B cell (primary cell): ENCODE data around the gene DSCAML1. TPM values are rescaled to one million over a fixed set of nuclear protein-coding genes. Genes with fewer than 3 reads are reported as not detected.
"Not testable (repeated sequence)": the region's sequence is repeated elsewhere in the genome, so short reads cannot be mapped to it uniquely, and the experiment has no call there.

Experiments
- ATAC-seq: fragments of 200-7000 bp; cut with Tn5 transposase; one replicate; pipeline ENCODE4 v1.10.0; 2021; ENCODE audit warnings: low read depth, mild to moderate bottlenecking, moderate number of reproducible peaks, moderate library complexity
- CTCF ChIA-PET: fragments of 350-600 bp; sonication (Branson Sonifier 250); formaldehyde crosslinking; loops from one replicate; lab custom pipeline; 2021; ENCODE audit warnings: antibody characterized with exemption, inconsistent platforms; lab: Charles Lee
- POLR2A ChIA-PET: fragments of 350-600 bp; sonication (Branson Sonifier 250); formaldehyde crosslinking; loops from one replicate; lab custom pipeline; 2021; ENCODE audit warnings: antibody characterized with exemption; lab: Charles Lee
- DNase-seq: peaks from one replicate; pipeline ENCODE4 v3.0.0; 2013
- H2AFZ ChIP-seq: 2 replicates; pipeline ENCODE4 v1.6.1; 2012; ENCODE audit warnings: mild to moderate bottlenecking, low read depth, low read length; ENCODE audit not compliant: insufficient read depth, poor library complexity, severe bottlenecking
- H3K27ac ChIP-seq, 2 donors: 1 replicate in 1 of 2; 2 replicates in 1 of 2; pipeline ENCODE4 v1.5.1; 2012 to 2013; ENCODE audit warnings: low read length in 2 of 2, mild to moderate bottlenecking in 2 of 2, moderate library complexity in 1 of 2
- H3K27me3 ChIP-seq, 4 experiments: fragments of 200-600 bp in 1 of 4; sonication (generic) in 1 of 4; replicated peaks in 1 of 4; 1 replicate in 2 of 4; 2 replicates in 2 of 4; pipeline versions ENCODE4 v1.6.1 to v1.7.0; 2013 to 2016; ENCODE audit warnings: low read length in 3 of 4, mild to moderate bottlenecking in 2 of 4, mixed read lengths in 1 of 4, moderate library complexity in 1 of 4; ENCODE audit not compliant: insufficient read depth in 4 of 4, control insufficient read depth in 3 of 4; ENCODE audit errors: control extremely low read depth in 1 of 4
- H3K36me3 ChIP-seq, 2 experiments: replicated peaks in 1 of 2; 1 replicate in 1 of 2; 2 replicates in 1 of 2; pipeline versions ENCODE4 v1.6.1 to v1.7.1; 2013; ENCODE audit warnings: low read length in 1 of 2; ENCODE audit not compliant: insufficient read depth in 2 of 2, control insufficient read depth in 1 of 2; ENCODE audit errors: control extremely low read depth in 1 of 2, extremely low read depth in 1 of 2
- H3K4me1 ChIP-seq, 2 donors: fragments of 200-600 bp in 1 of 2; sonication (generic) in 1 of 2; 1 replicate in 1 of 2; 2 replicates in 1 of 2; pipeline versions ENCODE4 v1.5.1 to v1.6.1; 2013 to 2017; ENCODE audit warnings: low read length in 2 of 2; ENCODE audit not compliant: control insufficient read depth in 2 of 2, insufficient read depth in 2 of 2
- H3K4me2 ChIP-seq: replicated peaks from 2 replicates; pipeline ENCODE3; 2012; ENCODE audit warnings: mild to moderate bottlenecking, low read depth, low read length; ENCODE audit not compliant: poor library complexity, severe bottlenecking
- H3K4me3 ChIP-seq, 5 experiments: fragments of 200-600 bp in 1 of 5; sonication (generic) in 1 of 5; 1 replicate in 3 of 5; 2 replicates in 2 of 5; pipeline versions ENCODE4 v1.5.1 to v1.7.0; 2011 to 2016; ENCODE audit warnings: low read length in 4 of 5, mild to moderate bottlenecking in 4 of 5, low read depth in 2 of 5, control low read depth in 1 of 5, moderate library complexity in 1 of 5; ENCODE audit not compliant: insufficient read depth in 1 of 5; ENCODE audit errors: control extremely low read depth in 1 of 5, extremely low read depth in 1 of 5
- H3K79me2 ChIP-seq: fragments of 200-600 bp; sonication (generic); one replicate; pipeline ENCODE4 v1.6.0; 2016; ENCODE audit warnings: low read length; ENCODE audit not compliant: control insufficient read depth, insufficient read depth
- H3K9ac ChIP-seq: fragments of 200-600 bp; sonication (generic); 2 replicates; pipeline ENCODE4 v1.6.1; 2017; ENCODE audit warnings: mild to moderate bottlenecking, low read length, moderate library complexity
- H3K9me3 ChIP-seq, 3 donors: one replicate each; pipeline versions ENCODE4 v1.6.1 to v1.7.1; 2013; ENCODE audit warnings: low read length in 2 of 3; ENCODE audit not compliant: control insufficient read depth in 2 of 3, insufficient read depth in 1 of 3; ENCODE audit errors: control extremely low read depth in 1 of 3
- H4K20me1 ChIP-seq: 2 replicates; pipeline ENCODE4 v1.6.0; 2012; ENCODE audit warnings: mild to moderate bottlenecking, low read length; ENCODE audit not compliant: insufficient read depth, control insufficient read depth, poor library complexity, severe bottlenecking
- H3K27ac Mint-ChIP-seq: one replicate; pipeline ENCODE4 v1.8.0; 2021; ENCODE audit warnings: mixed read lengths
- H3K27me3 Mint-ChIP-seq: one replicate; pipeline ENCODE4 v1.8.0; 2021; ENCODE audit warnings: mixed read lengths
- H3K4me1 Mint-ChIP-seq: one replicate; pipeline ENCODE4 v1.8.0; 2021; ENCODE audit warnings: mixed read lengths
- H3K4me3 Mint-ChIP-seq: one replicate; pipeline ENCODE4 v1.8.0; 2021; ENCODE audit warnings: mixed read lengths
- H3K9me3 Mint-ChIP-seq: one replicate; pipeline ENCODE4 v1.8.0; 2022; ENCODE audit warnings: mixed read lengths; ENCODE audit not compliant: insufficient read depth
- CTCF ChIP-seq: fragments of 200-600 bp; IDR thresholded peaks from one replicate; pipeline ENCODE4 v1.8.0; 2022; ENCODE audit warnings: antibody characterized with exemption, mild to moderate bottlenecking
- EZH2 ChIP-seq: IDR thresholded peaks from 2 replicates; pipeline ENCODE4 v1.6.1; 2012; ENCODE audit warnings: borderline replicate concordance, low read depth, mild to moderate bottlenecking, moderate library complexity, low read length; ENCODE audit not compliant: insufficient read depth, poor library complexity, severe bottlenecking
- WGBS: methylation state at CpG from one replicate; pipeline ENCODE4 v1.1.5; 2013; ENCODE audit warnings: missing lambda C conversion rate; ENCODE audit not compliant: insufficient coverage; 5-methylcytosine and 5-hydroxymethylcytosine counted together
- intact Hi-C: fragments of 100-400 bp; cut with micrococcal nuclease; formaldehyde crosslinking; loops from one replicate; pipeline ENCODE4 v1.10.0; 2022
- polyA plus RNA-seq: library from polyadenylated mRNA; depleted of rRNA; stranded (reverse); fragments of >200 nt; gene quantifications from 2 replicates; pipeline ENCODE4 v1.2.3, GENCODE V29; 2012
- total RNA-seq, 2 donors: library from RNA; stranded (reverse); fragments of 120-200 nt in 1 of 2; gene quantifications; 1 replicate in 1 of 2; 2 replicates in 1 of 2; pipeline versions ENCODE4 v1.2.3 to v1.2.4, GENCODE V29; 2013 to 2022

Gene DSCAML1
- total and polyA plus RNA-seq, 2 donors (not counting 1 experiment from before 2014, with no cell fraction given): 1.2 to 6.2 TPM

GRCh38 chr11:117398618-117399017 is 398.4 kb downstream of the DSCAML1 start:
- ATAC-seq, CTCF ChIA-PET, H2AFZ ChIP-seq, H3K27me3 ChIP-seq, H3K9ac ChIP-seq, DNase-seq, H3K27ac Mint-ChIP-seq, H4K20me1 ChIP-seq, H3K4me2 ChIP-seq, H3K9me3 Mint-ChIP-seq, H3K4me3 Mint-ChIP-seq, H3K79me2 ChIP-seq, H3K4me1 ChIP-seq, H3K27ac ChIP-seq, intact Hi-C loops, H3K4me3 ChIP-seq, POLR2A ChIA-PET, H3K27me3 Mint-ChIP-seq: not testable (repeated sequence)
- WGBS: 92% methylated on average over 1 of the region's 2 CpGs
- peaks cover 16% of the 10 kb centered on the region for H3K4me1 Mint-ChIP-seq
- peaks cover 0 to 40% of the 10 kb centered on the region in 2 experiments for H3K36me3 ChIP-seq
- peaks cover 0 to 20% (median 5%) of the 10 kb centered on the region in 3 donors for H3K9me3 ChIP-seq

GRCh38 chr11:117396970-117397369 is 400.0 kb downstream of the DSCAML1 start:
- CTCF ChIA-PET: no interaction called here
- peaks cover 0 to 50% of the 10 kb centered on the region in 2 experiments for H3K36me3 ChIP-seq
- no peak overlapping the region for H3K27ac Mint-ChIP-seq

More at GRCh38 chr11:117396970-117397369, 400.0 kb downstream of the DSCAML1 start:
- Mint-ChIP-seq H3K9me3 (no peaks in the 10 kb centered on the region), H3K4me1 (peaks cover 16% of the 10 kb centered on the region), H3K4me3 (no peak overlapping the region), H3K27me3 (no peaks in the 10 kb centered on the region)
- TF ChIP-seq CTCF: no peak
- TF ChIP-seq EZH2: no peak
- POLR2A ChIA-PET: no interaction called here
- Histone ChIP-seq H3K79me2 (no peaks in the 10 kb centered on the region), H3K4me3 (no peak overlapping the region), H3K9ac (no peak overlapping the region), H3K27ac (no peak overlapping the region), H3K4me2 (no peak overlapping the region), H3K27me3 (no peaks in the 10 kb centered on the region), H3K4me1 (no peaks in the 10 kb centered on the region), H4K20me1 (no peaks in the 10 kb centered on the region), H2AFZ (no peak overlapping the region), H3K9me3 (peaks cover 0 to 20% (median 5%) of the 10 kb centered on the region in 3 donors)
- 96% methylated on average over 7 of the region's 8 CpGs for WGBS
- ATAC-seq: no peak
- intact Hi-C loops: no loop called here
- no peak for DNase-seq
